Colonic mucosa (tissue), 4 donors: ENCODE results near the gene C1QTNF5. TPM values are rescaled to one million over a fixed set of nuclear protein-coding genes. Genes with fewer than 3 reads are reported as not detected.

Experiments used
- DNase-seq: peaks from one replicate; pipeline ENCODE4 v3.0.0-alpha.2; 2020
- H3K27ac ChIP-seq: fragments of 200-600 bp; one replicate; pipeline ENCODE4 v1.8.0; 2021
- H3K27me3 ChIP-seq: fragments of 200-600 bp; one replicate; pipeline ENCODE4 v1.8.0; 2021
- H3K36me3 ChIP-seq: fragments of 200-600 bp; one replicate; pipeline ENCODE4 v1.8.0; 2021
- H3K4me1 ChIP-seq: fragments of 200-600 bp; one replicate; pipeline ENCODE4 v1.8.0; 2021; ENCODE audit warnings: mild to moderate bottlenecking
- H3K4me3 ChIP-seq: fragments of 200-600 bp; one replicate; pipeline ENCODE4 v1.8.0; 2021
- H3K9ac ChIP-seq, 2 donors: one replicate each; pipeline ENCODE4 v1.7.0; 2013; ENCODE audit warnings: control low read depth in 2 of 2, low read depth in 2 of 2, low read length in 2 of 2
- H3K9me3 ChIP-seq: fragments of 200-600 bp; one replicate; pipeline ENCODE4 v1.8.0; 2021
- CTCF ChIP-seq: fragments of 200-600 bp; IDR thresholded peaks from one replicate; pipeline ENCODE4 v1.8.0; 2022; ENCODE audit warnings: antibody characterized with exemption, mild to moderate bottlenecking
- intact Hi-C: fragments of 100-400 bp; cut with DNase I; formaldehyde crosslinking; loops from one replicate; pipeline ENCODE4 v1.14.1; 2022
- total RNA-seq, 2 donors: library from RNA; stranded (reverse); fragmentation: NEBNext Ultra II Directional in 1 of 2; extraction: Animal tissue kit (Norgen Biotek cat#: 25700) in 1 of 2; gene quantifications; one replicate each; pipeline ENCODE4 v1.2.1, GENCODE V29; 2021
- donor health status: healthy.
- donor health status: DM: no; HTN: no; CAD: no.
- donor health status: DM: no; HTN: no; CAD: no.

C1QTNF5 gene
- total RNA-seq, 2 donors from 2014 or later = 5.3 to 8.7 TPM

GRCh38 chr11:119317592-119318239 lies 23.0 kb downstream of the C1QTNF5 start:
- no peak for TF ChIP-seq CTCF
- Histone ChIP-seq H3K4me1 (peaks cover 15% of the 10 kb centered on the region), H3K27me3 (peaks cover 30% of the 10 kb centered on the region), H3K4me3 (no peak overlapping the region), H3K9me3 (no peaks in the 10 kb centered on the region), H3K9ac (peak overlapping the region; percentile 21 to 43), H3K36me3 (no peaks in the 10 kb centered on the region), H3K27ac (peak overlapping the region; percentile 23)
- intact Hi-C loops = no loop called here
- DNase-seq = no peak

- Histone ChIP-seq H3K27ac (peak within 1 kb of the TSS; percentile 61), H3K9me3 (no peaks in the 10 kb centered on the region), H3K27me3 (peaks cover 30% of the 10 kb centered on the region), H3K9ac (peak within 1 kb of the TSS; percentile 74 to 81), H3K4me1 (peaks cover 15% of the 10 kb centered on the region), H3K36me3 (no peaks in the 10 kb centered on the region), H3K4me3 (peak within 1 kb of the TSS; percentile 44)
- intact Hi-C loops = no loop called here
- DNase-seq = no peak
- no peak for TF ChIP-seq CTCF
Observed at GRCh38 chr11:119316729-119317591, 23.7 kb downstream of the C1QTNF5 start, which contains the start of gene MCAM. Gene MCAM (minus strand): TSS chr11:119317130. CDS start chr11:119317101, 29 bp downstream.

GRCh38 chr11:119316016-119316728 lies 24.5 kb downstream of the C1QTNF5 start:
- peak overlapping the region; percentile 74 to 81 for H3K9ac ChIP-seq
- H3K4me1 ChIP-seq = peaks cover 14% of the 10 kb centered on the region
- no peak for DNase-seq
- H3K9me3 ChIP-seq = no peaks in the 10 kb centered on the region
- no peaks in the 10 kb centered on the region for H3K36me3 ChIP-seq
- peak overlapping the region; percentile 61 for H3K27ac ChIP-seq
- H3K4me3 ChIP-seq = peak overlapping the region; percentile 44
- TF ChIP-seq CTCF = no peak
- intact Hi-C loops = no loop called here
- H3K27me3 ChIP-seq = peaks cover 30% of the 10 kb centered on the region

- intact Hi-C loops = no loop called here
- Histone ChIP-seq H3K4me1 (peaks cover 7% of the 10 kb centered on the region), H3K9me3 (no peaks in the 10 kb centered on the region), H3K4me3 (peak overlapping the region; percentile 44), H3K36me3 (no peaks in the 10 kb centered on the region), H3K9ac (peak overlapping the region; percentile 74 to 81), H3K27ac (peak overlapping the region; percentile 61), H3K27me3 (peaks cover 24% of the 10 kb centered on the region)
- no peak for DNase-seq
- TF ChIP-seq CTCF = no peak
Observed at GRCh38 chr11:119315131-119316015, 25.3 kb downstream of the C1QTNF5 start.
